WTC11 (cell line): Measurements from ENCODE around the gene CLEC16A.

ENCODE experiments used
- CBFB ChIP-seq: sonication (generic); formaldehyde crosslinking; IDR thresholded peaks from 2 replicates; pipeline ENCODE4 v1.8.1; 2022; ENCODE audit warnings: mild to moderate bottlenecking, low read depth, missing genetic modification reagents
- CTCF ChIP-seq: fragments of 200-600 bp; IDR thresholded peaks from 2 replicates; pipeline ENCODE4 v1.8.0; 2022; ENCODE audit warnings: antibody characterized with exemption
- GABPB1 ChIP-seq: sonication (generic); formaldehyde crosslinking; IDR thresholded peaks from 2 replicates; pipeline ENCODE4 v1.8.1; 2023; ENCODE audit warnings: mild to moderate bottlenecking, missing genetic modification reagents
- MAX ChIP-seq: sonication (generic); formaldehyde crosslinking; IDR thresholded peaks from 2 replicates; pipeline ENCODE4 v1.8.0; 2022; ENCODE audit warnings: mild to moderate bottlenecking, missing genetic modification reagents
- MXD4 ChIP-seq: fragments of 250-450 bp; sonication (Bioruptor Pico); IDR thresholded peaks from 2 replicates; pipeline ENCODE4 v1.8.0; 2021; ENCODE audit warnings: mild to moderate bottlenecking, moderate library complexity, borderline replicate concordance
- NR3C1 ChIP-seq: sonication (generic); formaldehyde crosslinking; conservative IDR thresholded peaks from 2 replicates; pipeline ENCODE4 v1.8.1; 2023; ENCODE audit warnings: low read depth, mild to moderate bottlenecking, missing genetic modification reagents
- TCF7 ChIP-seq: sonication (generic); formaldehyde crosslinking; IDR thresholded peaks from 2 replicates; pipeline ENCODE4 v1.8.0; 2022; ENCODE audit warnings: mild to moderate bottlenecking, low read depth, missing genetic modification reagents, moderate library complexity
- ZNF512 ChIP-seq: sonication (generic); formaldehyde crosslinking; IDR thresholded peaks from 2 replicates; pipeline ENCODE4 v1.8.1; 2022; ENCODE audit warnings: missing genetic modification reagents, borderline replicate concordance

- TF ChIP-seq CTCF (no peak), NR3C1 (CRISPR knock-in tag) (no peak), GABPB1 (no peak), CBFB (CRISPR knock-in tag) (no peak), MAX (no peak), MXD4 (CRISPR knock-in tag) (no peak), ZNF512 (CRISPR knock-in tag) (no peak), TCF7 (CRISPR knock-in tag) (no peak)
Observed at GRCh38 chr16:11047939-11048800, 103.8 kb downstream of the CLEC16A start.
